OCI-LY3 (cell line): Measurements from ENCODE around the gene ATP2C1.

Source experiments
- H2AFZ ChIP-seq: fragments of 200-600, 300-600 bp; shearing (Covaris generic); 2 replicates; pipeline ENCODE4 v1.6.0; 2014; ENCODE audit warnings: antibody characterized with exemption, low read depth, low read length
- H3K27ac ChIP-seq: fragments of 200-600, 300-600 bp; sonication (generic); 2 replicates; pipeline ENCODE4 v1.5.1; 2014; ENCODE audit warnings: mild to moderate bottlenecking, low read length, moderate library complexity, mixed read lengths
- H3K27me3 ChIP-seq: fragments of 200-600, 300-600 bp; sonication (generic); 2 replicates; pipeline ENCODE4 v1.6.1; 2014; ENCODE audit warnings: low read depth, low read length, mixed read lengths
- H3K36me3 ChIP-seq: fragments of 200-600, 300-600 bp; sonication (generic); replicated peaks from 2 replicates; pipeline ENCODE3; 2014; ENCODE audit warnings: low read depth, low read length, mixed read lengths
- H3K4me1 ChIP-seq: fragments of 300-600, 200-600 bp; sonication (generic); 2 replicates; pipeline ENCODE4 v1.6.1; 2014; ENCODE audit warnings: low read length, mixed read lengths
- H3K4me2 ChIP-seq: fragments of 200-600, 300-600 bp; sonication (generic); 2 replicates; pipeline ENCODE4 v1.6.1; 2014; ENCODE audit warnings: low read length, mixed read lengths
- H3K4me3 ChIP-seq: fragments of 300-600, 200-600 bp; sonication (generic); 2 replicates; pipeline ENCODE4 v1.5.1; 2014; ENCODE audit warnings: antibody characterized with exemption, mild to moderate bottlenecking, low read length, moderate library complexity
- H3K79me2 ChIP-seq: fragments of 300-600, 200-600 bp; shearing (Covaris generic); 2 replicates; pipeline ENCODE4 v1.6.1; 2014; ENCODE audit warnings: mild to moderate bottlenecking, low read length, mixed read lengths
- H3K9ac ChIP-seq: fragments of 300-600, 200-600 bp; shearing (Covaris generic); 2 replicates; pipeline ENCODE4 v1.6.0; 2014; ENCODE audit warnings: mild to moderate bottlenecking, low read length, moderate library complexity
- H3K9me3 ChIP-seq: fragments of 200-600, 300-600 bp; shearing (Covaris generic); 2 replicates; pipeline ENCODE4 v1.6.1; 2014; ENCODE audit warnings: low read length, mixed read lengths; ENCODE audit not compliant: insufficient read depth
- H4K20me1 ChIP-seq: fragments of 200-600, 300-600 bp; sonication (generic); 2 replicates; pipeline ENCODE4 v1.6.1; 2016; ENCODE audit warnings: low read length, mixed read lengths; ENCODE audit not compliant: insufficient read depth
- EZH2phosphoT487 ChIP-seq: fragments of 200-600 bp; shearing (Covaris generic); IDR thresholded peaks from 2 replicates; pipeline ENCODE4 v1.6.1; 2018; ENCODE audit warnings: antibody characterized with exemption, mixed run types, low read depth
- TF ChIP-seq, protein P1 (sequence below): fragments of 200-600, 300-600 bp; sonication (generic); IDR thresholded peaks from 2 replicates; pipeline ENCODE4 v1.5.1; 2014; ENCODE audit warnings: antibody characterized with exemption, low read length, low read depth

ATP2C1 gene

GRCh38 chr3:130906374-130906995, 12.6 kb downstream of the ATP2C1 start:
- Histone ChIP-seq H3K27me3 (no peaks in the 10 kb centered on the region), H3K4me3 (no peak overlapping the region), H3K36me3 (no peaks in the 10 kb centered on the region), H3K79me2 (peaks cover 80% of the 10 kb centered on the region), H2AFZ (no peak overlapping the region), H3K9me3 (no peaks in the 10 kb centered on the region), H3K4me1 (peaks cover 15% of the 10 kb centered on the region), H3K9ac (no peak overlapping the region), H4K20me1 (peaks cover 32% of the 10 kb centered on the region), H3K27ac (no peak overlapping the region), H3K4me2 (no peak overlapping the region)
- TF ChIP-seq EZH2phosphoT487, result no peak
- TF ChIP-seq, protein P1, sequence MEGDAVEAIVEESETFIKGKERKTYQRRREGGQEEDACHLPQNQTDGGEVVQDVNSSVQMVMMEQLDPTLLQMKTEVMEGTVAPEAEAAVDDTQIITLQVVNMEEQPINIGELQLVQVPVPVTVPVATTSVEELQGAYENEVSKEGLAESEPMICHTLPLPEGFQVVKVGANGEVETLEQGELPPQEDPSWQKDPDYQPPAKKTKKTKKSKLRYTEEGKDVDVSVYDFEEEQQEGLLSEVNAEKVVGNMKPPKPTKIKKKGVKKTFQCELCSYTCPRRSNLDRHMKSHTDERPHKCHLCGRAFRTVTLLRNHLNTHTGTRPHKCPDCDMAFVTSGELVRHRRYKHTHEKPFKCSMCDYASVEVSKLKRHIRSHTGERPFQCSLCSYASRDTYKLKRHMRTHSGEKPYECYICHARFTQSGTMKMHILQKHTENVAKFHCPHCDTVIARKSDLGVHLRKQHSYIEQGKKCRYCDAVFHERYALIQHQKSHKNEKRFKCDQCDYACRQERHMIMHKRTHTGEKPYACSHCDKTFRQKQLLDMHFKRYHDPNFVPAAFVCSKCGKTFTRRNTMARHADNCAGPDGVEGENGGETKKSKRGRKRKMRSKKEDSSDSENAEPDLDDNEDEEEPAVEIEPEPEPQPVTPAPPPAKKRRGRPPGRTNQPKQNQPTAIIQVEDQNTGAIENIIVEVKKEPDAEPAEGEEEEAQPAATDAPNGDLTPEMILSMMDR, result no peak

- H2AFZ ChIP-seq, result no peak overlapping the region
- no peak for TF ChIP-seq EZH2phosphoT487
- TF ChIP-seq, protein P1, result no peak
- peaks cover 70% of the 10 kb centered on the region for H3K79me2 ChIP-seq
- H4K20me1 ChIP-seq, result peaks cover 28% of the 10 kb centered on the region
- no peaks in the 10 kb centered on the region for H3K9me3 ChIP-seq
- no peak overlapping the region for H3K4me3 ChIP-seq
- H3K4me1 ChIP-seq, result peaks cover 15% of the 10 kb centered on the region
- no peak overlapping the region for H3K9ac ChIP-seq
- H3K27me3 ChIP-seq, result no peaks in the 10 kb centered on the region
- no peak overlapping the region for H3K27ac ChIP-seq
- no peaks in the 10 kb centered on the region for H3K36me3 ChIP-seq
- no peak overlapping the region for H3K4me2 ChIP-seq
These were observed 13.6 kb downstream of the ATP2C1 start for GRCh38 chr3:130907500-130907899.

DNA sequence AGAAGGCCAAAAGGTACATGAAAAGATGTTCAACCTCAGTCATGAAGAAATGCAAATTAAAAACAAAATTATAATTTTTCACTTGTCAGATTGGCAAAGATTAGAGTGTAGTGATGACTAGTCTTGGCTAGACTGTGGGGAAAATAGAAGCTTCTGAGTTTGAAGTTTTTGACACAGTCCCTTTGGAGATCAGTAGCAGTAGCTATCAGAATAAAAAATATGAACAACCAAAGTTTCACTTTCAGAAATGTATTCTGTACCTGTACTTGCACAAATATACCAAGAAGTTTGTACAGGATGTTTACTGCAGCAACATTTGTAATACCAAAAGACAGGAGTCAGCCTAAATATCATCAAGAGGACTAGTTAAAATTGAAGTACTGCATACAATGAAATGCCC, 14.1 kb downstream of the ATP2C1 start:
- no peak overlapping the region for H3K4me2 ChIP-seq

GRCh38 chr3:130915567-130916292, 21.8 kb downstream of the ATP2C1 start:
- Histone ChIP-seq H3K9ac (no peak overlapping the region), H3K4me2 (no peak overlapping the region), H3K4me1 (peaks cover 6% of the 10 kb centered on the region), H3K27me3 (no peaks in the 10 kb centered on the region), H3K27ac (no peak overlapping the region), H3K9me3 (no peaks in the 10 kb centered on the region), H2AFZ (no peak overlapping the region), H3K4me3 (no peak overlapping the region), H3K79me2 (peaks cover 34% of the 10 kb centered on the region), H3K36me3 (peaks cover 8% of the 10 kb centered on the region), H4K20me1 (peaks cover 5% of the 10 kb centered on the region; the same call in 1 of the 2 replicates)
- TF ChIP-seq, protein P1, result no peak
- no peak for TF ChIP-seq EZH2phosphoT487

More for the DNA sequence above, 14.1 kb downstream of the ATP2C1 start:
- H3K79me2 ChIP-seq, result peaks cover 65% of the 10 kb centered on the region
- no peaks in the 10 kb centered on the region for H3K9me3 ChIP-seq
- no peaks in the 10 kb centered on the region for H3K36me3 ChIP-seq
- no peak for TF ChIP-seq EZH2phosphoT487
- TF ChIP-seq, protein P1, result no peak
- no peak overlapping the region for H3K27ac ChIP-seq
- H3K9ac ChIP-seq, result no peak overlapping the region
- H3K27me3 ChIP-seq, result no peaks in the 10 kb centered on the region
- no peak overlapping the region for H2AFZ ChIP-seq
- peaks cover 15% of the 10 kb centered on the region for H3K4me1 ChIP-seq
- H4K20me1 ChIP-seq, result peaks cover 28% of the 10 kb centered on the region
- H3K4me3 ChIP-seq, result no peak overlapping the region
